Measurements from ENCODE around the gene CHD6. TPM values are rescaled to one million over a fixed set of nuclear protein-coding genes. Genes with fewer than 3 reads are reported as not detected.

CHD6 gene
- total and polyA plus RNA-seq, 2 of the 13 experiments (the other 11 are each of a cell fraction or from before 2014, with no cell fraction given), result 14.4 to 52.0 TPM

DNA sequence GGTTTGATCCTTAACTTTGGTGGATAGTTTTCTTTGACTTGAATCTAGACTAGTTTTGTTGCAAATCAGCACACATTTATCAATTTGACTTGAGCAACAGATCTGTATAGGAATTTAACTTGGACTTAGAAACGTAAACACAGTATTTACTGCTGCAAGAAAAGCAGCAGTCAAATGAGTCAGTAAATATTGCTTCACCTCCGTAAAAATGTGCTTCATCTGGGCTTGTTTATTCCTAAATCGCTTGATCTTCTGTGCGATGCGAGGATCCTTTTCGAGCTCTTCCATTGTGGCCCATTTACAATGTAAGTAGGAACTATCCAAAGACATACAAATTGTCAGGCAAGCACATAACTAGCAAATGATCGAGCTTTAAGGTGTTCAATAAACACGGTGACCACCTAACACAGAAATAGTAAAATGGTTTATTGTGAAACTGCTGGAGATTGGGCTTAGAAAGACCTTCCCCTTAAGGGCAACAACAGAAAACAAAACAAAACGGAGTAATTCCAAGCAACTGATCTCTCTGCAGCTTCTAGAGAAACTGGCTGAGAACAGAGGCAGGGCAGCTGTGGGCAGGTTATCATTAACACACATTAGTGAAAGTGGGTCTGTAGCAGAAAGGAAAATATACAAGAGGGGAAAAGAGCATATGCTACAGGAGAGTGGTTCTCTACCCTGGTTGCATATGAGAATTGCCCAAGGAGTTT lies 120.8 kb downstream of the CHD6 start (continued):
- TF ChIP-seq LCORL (IDR thresholded peaks at IDR 0.05) (no peak), LCORL (CRISPR knock-in tag; IDR thresholded peaks at IDR 0.05) (peak; percentile 83), ZNF652 (CRISPR knock-in tag; IDR thresholded peaks at IDR 0.05; ENCODE audit: borderline replicate concordance, low read depth) (0 out of 2 replicates have a peak, but pooled peaks have one; percentile 30), NR2F2 (IDR thresholded peaks at IDR 0.05; ENCODE audit: borderline replicate concordance, low read depth) (peak; percentile 62), ZNF547 (CRISPR knock-in tag; IDR thresholded peaks at IDR 0.05) (no peak), PAWR (CRISPR knock-in tag; IDR thresholded peaks at IDR 0.05; ENCODE audit: borderline replicate concordance) (no peak), ETV5 (CRISPR knock-in tag; IDR thresholded peaks at IDR 0.05; ENCODE audit: borderline replicate concordance) (peak; percentile 88), HMGA1 (CRISPR knock-in tag; conservative IDR thresholded peaks at IDR 0.05) (no peak), ZNF646 (CRISPR knock-in tag; IDR thresholded peaks at IDR 0.05) (no peak), TP53 (CRISPR knock-in tag; conservative IDR thresholded peaks at IDR 0.05) (no peak; the same call in 1 of the 2 replicates), ZNF10 (CRISPR knock-in tag; IDR thresholded peaks at IDR 0.05; ENCODE audit: borderline replicate concordance, low read depth) (no peak), ZNF496 (CRISPR knock-in tag; IDR thresholded peaks at IDR 0.05; ENCODE audit: insufficient replicate concordance) (no peak), MYNN (CRISPR knock-in tag; IDR thresholded peaks at IDR 0.05; ENCODE audit: low read depth) (no peak), ZNF101 (CRISPR knock-in tag; IDR thresholded peaks at IDR 0.05; ENCODE audit: borderline replicate concordance, low read depth) (0 out of 2 replicates have a peak, but pooled peaks have one; percentile 66), ZNF205 (CRISPR knock-in tag; IDR thresholded peaks at IDR 0.05) (peak; percentile 41; the same call in 1 of the 2 replicates), RBM22 (optimal IDR thresholded peaks at IDR 0.05; ENCODE audit: low read length) (peak; percentile 45), FLYWCH1 (CRISPR knock-in tag; IDR thresholded peaks at IDR 0.05) (0 out of 2 replicates have a peak, but pooled peaks have one; percentile 62)
- TF ChIP-seq, protein P1, sequence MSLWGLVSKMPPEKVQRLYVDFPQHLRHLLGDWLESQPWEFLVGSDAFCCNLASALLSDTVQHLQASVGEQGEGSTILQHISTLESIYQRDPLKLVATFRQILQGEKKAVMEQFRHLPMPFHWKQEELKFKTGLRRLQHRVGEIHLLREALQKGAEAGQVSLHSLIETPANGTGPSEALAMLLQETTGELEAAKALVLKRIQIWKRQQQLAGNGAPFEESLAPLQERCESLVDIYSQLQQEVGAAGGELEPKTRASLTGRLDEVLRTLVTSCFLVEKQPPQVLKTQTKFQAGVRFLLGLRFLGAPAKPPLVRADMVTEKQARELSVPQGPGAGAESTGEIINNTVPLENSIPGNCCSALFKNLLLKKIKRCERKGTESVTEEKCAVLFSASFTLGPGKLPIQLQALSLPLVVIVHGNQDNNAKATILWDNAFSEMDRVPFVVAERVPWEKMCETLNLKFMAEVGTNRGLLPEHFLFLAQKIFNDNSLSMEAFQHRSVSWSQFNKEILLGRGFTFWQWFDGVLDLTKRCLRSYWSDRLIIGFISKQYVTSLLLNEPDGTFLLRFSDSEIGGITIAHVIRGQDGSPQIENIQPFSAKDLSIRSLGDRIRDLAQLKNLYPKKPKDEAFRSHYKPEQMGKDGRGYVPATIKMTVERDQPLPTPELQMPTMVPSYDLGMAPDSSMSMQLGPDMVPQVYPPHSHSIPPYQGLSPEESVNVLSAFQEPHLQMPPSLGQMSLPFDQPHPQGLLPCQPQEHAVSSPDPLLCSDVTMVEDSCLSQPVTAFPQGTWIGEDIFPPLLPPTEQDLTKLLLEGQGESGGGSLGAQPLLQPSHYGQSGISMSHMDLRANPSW (CRISPR knock-in tag; IDR thresholded peaks at IDR 0.05; ENCODE audit: borderline replicate concordance), result no peak
- TF ChIP-seq, protein P2, sequence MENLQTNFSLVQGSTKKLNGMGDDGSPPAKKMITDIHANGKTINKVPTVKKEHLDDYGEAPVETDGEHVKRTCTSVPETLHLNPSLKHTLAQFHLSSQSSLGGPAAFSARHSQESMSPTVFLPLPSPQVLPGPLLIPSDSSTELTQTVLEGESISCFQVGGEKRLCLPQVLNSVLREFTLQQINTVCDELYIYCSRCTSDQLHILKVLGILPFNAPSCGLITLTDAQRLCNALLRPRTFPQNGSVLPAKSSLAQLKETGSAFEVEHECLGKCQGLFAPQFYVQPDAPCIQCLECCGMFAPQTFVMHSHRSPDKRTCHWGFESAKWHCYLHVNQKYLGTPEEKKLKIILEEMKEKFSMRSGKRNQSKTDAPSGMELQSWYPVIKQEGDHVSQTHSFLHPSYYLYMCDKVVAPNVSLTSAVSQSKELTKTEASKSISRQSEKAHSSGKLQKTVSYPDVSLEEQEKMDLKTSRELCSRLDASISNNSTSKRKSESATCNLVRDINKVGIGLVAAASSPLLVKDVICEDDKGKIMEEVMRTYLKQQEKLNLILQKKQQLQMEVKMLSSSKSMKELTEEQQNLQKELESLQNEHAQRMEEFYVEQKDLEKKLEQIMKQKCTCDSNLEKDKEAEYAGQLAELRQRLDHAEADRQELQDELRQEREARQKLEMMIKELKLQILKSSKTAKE (CRISPR knock-in tag; IDR thresholded peaks at IDR 0.05; ENCODE audit: borderline replicate concordance), result no peak

All from HepG2 (cell line).